ENCODE measurements around the gene EPS8L3.
"Not testable (repeated sequence)": the region's sequence is repeated elsewhere in the genome, so short reads cannot be mapped to it uniquely, and the experiment has no call there.

Gene EPS8L3

GRCh38 chr1:109750241-109750882 is 13.4 kb downstream of the EPS8L3 start:
- no peak overlapping the region for H3K27ac ChIP-seq (ENCODE audit: low read depth, low read length)
- H3K4me1 ChIP-seq (ENCODE audit: control insufficient read depth, insufficient read depth, low read length, unreplicated experiment): no peaks in the 10 kb centered on the region
- H3K4me3 ChIP-seq (ENCODE audit: low read depth, low read length): no peak overlapping the region
- no peaks in the 10 kb centered on the region for H3K36me3 ChIP-seq (ENCODE audit: insufficient read depth, low read length)
- H3K27me3 ChIP-seq (ENCODE audit: insufficient read depth, low read length): peaks cover 34% of the 10 kb centered on the region
- H2AFZ ChIP-seq (ENCODE audit: low read length, unreplicated experiment): no peak overlapping the region
- H3K79me2 ChIP-seq (ENCODE audit: control insufficient read depth, insufficient read depth, low read length, unreplicated experiment): no peaks in the 10 kb centered on the region

DNA sequence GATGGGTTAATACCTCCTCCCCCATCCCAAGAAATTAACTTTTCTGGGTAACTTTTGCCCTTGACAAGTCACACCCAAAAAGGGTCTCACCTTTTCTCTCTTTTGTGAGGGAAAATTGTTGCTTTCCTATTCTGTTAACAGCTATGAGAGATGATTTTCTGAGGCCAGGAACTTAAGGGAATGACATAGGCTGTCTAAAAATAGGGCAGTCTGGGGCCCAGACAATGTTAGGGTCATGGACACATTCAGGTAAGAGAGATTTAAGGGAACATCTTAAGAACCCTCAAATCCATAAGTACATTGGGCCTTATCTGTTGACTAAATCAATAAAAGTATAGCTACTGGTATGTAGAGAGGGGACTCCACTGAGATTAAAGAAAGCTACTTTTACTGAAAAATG is 14.5 kb downstream of the EPS8L3 start:
- no peak overlapping the region for H2AFZ ChIP-seq (ENCODE audit: low read length, unreplicated experiment)
- H3K27me3 ChIP-seq (ENCODE audit: insufficient read depth, low read length): peaks cover 34% of the 10 kb centered on the region
- no peaks in the 10 kb centered on the region for H3K36me3 ChIP-seq (ENCODE audit: insufficient read depth, low read length)
- no peak overlapping the region for H3K4me3 ChIP-seq (ENCODE audit: low read depth, low read length)
- no peak overlapping the region for H3K27ac ChIP-seq (ENCODE audit: low read depth, low read length)
- H3K79me2 ChIP-seq (ENCODE audit: control insufficient read depth, insufficient read depth, low read length, unreplicated experiment): no peaks in the 10 kb centered on the region
- no peaks in the 10 kb centered on the region for H3K4me1 ChIP-seq (ENCODE audit: control insufficient read depth, insufficient read depth, low read length, unreplicated experiment)

DNA sequence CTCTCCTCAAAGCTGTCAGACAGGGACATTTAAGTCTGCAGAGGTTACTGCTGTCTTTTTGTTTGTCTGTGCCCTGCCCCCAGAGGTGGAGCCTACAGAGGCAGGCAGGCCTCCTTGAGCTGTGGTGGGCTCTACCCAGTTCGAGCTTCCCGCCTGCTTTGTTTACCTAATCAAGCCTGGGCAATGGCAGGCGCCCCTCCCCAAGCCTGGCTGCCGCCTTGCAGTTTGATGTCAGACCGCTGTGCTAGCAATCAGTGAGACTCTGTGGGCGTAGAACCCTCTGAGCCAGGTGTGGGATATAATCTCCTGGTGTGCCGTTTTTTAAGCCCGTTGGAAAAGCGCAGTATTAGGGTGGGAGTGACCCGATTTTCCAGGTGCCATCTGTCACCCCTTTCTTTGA is 15.4 kb downstream of the EPS8L3 start:
- not testable (repeated sequence) for H3K27ac ChIP-seq (ENCODE audit: low read depth, low read length); H3K4me3 ChIP-seq (ENCODE audit: low read depth, low read length); H2AFZ ChIP-seq (ENCODE audit: low read length, unreplicated experiment); H3K79me2 ChIP-seq (ENCODE audit: control insufficient read depth, insufficient read depth, low read length, unreplicated experiment); H3K4me1 ChIP-seq (ENCODE audit: control insufficient read depth, insufficient read depth, low read length, unreplicated experiment); H3K36me3 ChIP-seq (ENCODE audit: insufficient read depth, low read length)
- peaks cover 34% of the 10 kb centered on the region for H3K27me3 ChIP-seq (ENCODE audit: insufficient read depth, low read length)

DNA sequence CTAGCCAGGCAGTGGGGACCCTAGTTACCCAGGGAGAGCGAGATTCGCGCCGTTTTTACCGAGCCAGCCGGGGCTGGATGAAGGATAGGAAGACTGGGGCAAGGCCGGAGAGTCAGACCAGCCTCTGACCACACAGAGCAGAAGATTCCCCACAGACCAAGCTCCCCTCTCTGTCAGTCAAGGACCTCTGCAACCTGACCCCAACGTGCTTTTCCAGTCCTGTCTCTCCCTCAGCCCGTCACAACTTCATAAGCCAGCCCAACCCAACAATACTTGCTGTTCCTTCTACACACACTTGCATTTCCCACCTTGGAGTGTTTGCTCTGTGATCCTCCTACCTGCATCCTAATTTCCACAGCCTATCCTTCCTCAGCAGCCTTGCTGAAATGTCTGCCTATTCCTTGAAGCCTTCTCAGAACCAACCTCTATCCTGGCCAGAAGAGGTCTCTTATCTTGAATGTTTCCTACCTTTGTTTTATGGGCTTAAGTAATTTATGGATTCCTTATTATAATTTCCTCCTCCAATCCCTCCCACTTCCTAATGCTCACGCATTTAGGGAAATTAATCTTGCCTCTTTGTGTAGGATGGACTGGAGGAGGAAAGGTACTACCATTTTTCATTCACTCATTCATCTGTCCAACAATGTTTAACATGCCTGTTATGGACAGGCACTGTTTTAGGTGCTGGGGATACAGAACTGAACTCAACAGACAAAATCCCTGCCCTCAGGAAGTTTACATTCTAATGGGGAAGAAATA is 22.9 kb downstream of the EPS8L3 start, which contains the start of gene GSTM3:
GSTM3 (minus strand) TSS at position 424 of the 759 bp plus-strand sequence. CDS start 751 bp downstream, outside the sequence.
- H2AFZ ChIP-seq (ENCODE audit: low read length, unreplicated experiment): peak within 1 kb of the TSS; percentile 85
- no peaks in the 10 kb centered on the region for H3K79me2 ChIP-seq (ENCODE audit: control insufficient read depth, insufficient read depth, low read length, unreplicated experiment)
- H3K4me3 ChIP-seq (ENCODE audit: low read depth, low read length): peak within 1 kb of the TSS; percentile 81
- H3K27ac ChIP-seq (ENCODE audit: low read depth, low read length): peak within 1 kb of the TSS; percentile 4; the same call in 1 of the 2 replicates
- 0 out of 2 replicates have a peak, but pooled peaks cover 3% of the 10 kb centered on the region for H3K27me3 ChIP-seq (ENCODE audit: insufficient read depth, low read length)
- H3K4me1 ChIP-seq (ENCODE audit: control insufficient read depth, insufficient read depth, low read length, unreplicated experiment): peaks cover 5% of the 10 kb centered on the region
- H3K36me3 ChIP-seq (ENCODE audit: insufficient read depth, low read length): peaks cover 14% of the 10 kb centered on the region; the same call in 1 of the 2 replicates

DNA sequence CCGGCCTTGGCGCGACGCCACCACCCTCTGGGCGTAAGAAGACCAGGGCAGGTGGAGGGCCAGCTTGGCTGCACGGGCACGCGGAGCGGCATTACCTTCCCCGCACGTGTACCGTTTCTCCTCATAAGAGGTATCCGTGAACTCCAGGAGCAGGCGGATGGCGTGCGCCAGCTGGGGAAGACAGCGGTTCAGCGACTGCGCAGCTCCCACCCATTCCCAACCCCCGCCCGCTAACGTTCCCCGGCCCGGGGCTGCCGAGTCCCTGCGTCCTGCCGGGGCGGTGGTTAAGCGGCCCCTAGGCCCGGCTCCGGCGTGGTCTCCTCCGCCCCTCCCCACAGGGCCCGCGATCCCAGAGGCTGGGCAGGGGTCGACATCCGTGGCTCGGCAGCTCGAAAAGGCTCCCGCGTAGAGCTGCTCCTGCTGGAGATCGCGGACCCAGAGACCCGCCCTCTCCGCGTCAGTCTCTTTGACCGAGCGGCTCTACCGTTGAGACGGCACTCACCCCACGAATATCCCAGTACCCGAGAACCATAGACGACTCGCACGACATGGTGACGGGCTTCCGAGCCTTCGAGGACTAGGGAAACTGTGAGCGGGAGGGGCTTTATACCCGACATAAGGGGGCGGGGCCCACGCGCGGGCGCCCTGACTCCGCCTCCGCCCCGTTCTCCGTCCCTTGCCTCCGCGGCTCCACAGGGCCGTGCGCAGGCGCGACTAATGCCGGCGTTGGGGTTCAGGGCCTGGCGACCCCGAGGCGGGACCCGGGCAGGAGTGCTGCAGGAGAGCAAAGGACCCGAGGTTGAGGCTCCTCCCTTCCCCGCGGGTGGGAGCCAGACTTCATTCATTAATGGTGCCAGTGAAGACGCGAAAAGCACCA is 23.7 kb downstream of the EPS8L3 start:
- peak overlapping the region; percentile 81 for H3K4me3 ChIP-seq (ENCODE audit: low read depth, low read length)
- H3K27ac ChIP-seq (ENCODE audit: low read depth, low read length): peak overlapping the region; percentile 4; the same call in 1 of the 2 replicates
- peak overlapping the region; percentile 85 for H2AFZ ChIP-seq (ENCODE audit: low read length, unreplicated experiment)
- peaks cover 5% of the 10 kb centered on the region for H3K4me1 ChIP-seq (ENCODE audit: control insufficient read depth, insufficient read depth, low read length, unreplicated experiment)
- H3K79me2 ChIP-seq (ENCODE audit: control insufficient read depth, insufficient read depth, low read length, unreplicated experiment): no peaks in the 10 kb centered on the region
- peaks cover 14% of the 10 kb centered on the region; the same call in 1 of the 2 replicates for H3K36me3 ChIP-seq (ENCODE audit: insufficient read depth, low read length)
- H3K27me3 ChIP-seq (ENCODE audit: insufficient read depth, low read length): 0 out of 2 replicates have a peak, but pooled peaks cover 3% of the 10 kb centered on the region

DNA sequence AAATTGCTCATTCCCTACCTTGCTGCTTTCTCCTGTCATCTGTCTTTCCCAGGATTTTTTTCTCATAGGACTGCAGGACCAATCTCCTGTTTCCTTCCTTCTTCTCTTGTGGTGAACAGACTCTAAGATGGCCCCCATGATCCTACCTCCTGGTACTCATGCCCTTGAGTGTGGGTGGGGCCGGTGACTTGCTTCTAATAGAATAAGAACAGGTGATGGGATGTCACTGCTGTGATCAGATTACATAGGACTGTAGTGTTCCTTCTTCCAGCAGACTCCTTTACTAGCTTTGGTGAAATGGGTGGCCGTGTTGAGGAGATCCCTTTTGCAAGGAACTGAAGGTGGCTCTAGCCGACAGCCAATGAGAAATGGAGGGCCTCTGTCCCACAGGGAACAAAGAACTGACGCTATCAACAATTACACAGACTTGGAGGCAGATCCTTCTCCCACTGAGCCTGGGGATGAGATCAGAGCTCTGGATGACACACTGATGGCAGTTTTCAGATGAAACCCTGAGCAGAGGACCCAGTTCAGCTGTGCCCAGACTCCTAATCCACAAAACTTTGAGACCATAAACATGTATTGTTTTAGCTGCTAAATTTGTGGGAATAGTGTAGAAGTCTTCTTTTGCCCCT is 30.4 kb downstream of the EPS8L3 start:
- H2AFZ ChIP-seq (ENCODE audit: low read length, unreplicated experiment): no peak overlapping the region
- H3K4me1 ChIP-seq (ENCODE audit: control insufficient read depth, insufficient read depth, low read length, unreplicated experiment): no peaks in the 10 kb centered on the region
- H3K27ac ChIP-seq (ENCODE audit: low read depth, low read length): no peak overlapping the region
- H3K36me3 ChIP-seq (ENCODE audit: insufficient read depth, low read length): peaks cover 20% of the 10 kb centered on the region; the same call in 1 of the 2 replicates
- H3K79me2 ChIP-seq (ENCODE audit: control insufficient read depth, insufficient read depth, low read length, unreplicated experiment): no peaks in the 10 kb centered on the region
- no peak overlapping the region for H3K4me3 ChIP-seq (ENCODE audit: low read depth, low read length)
- H3K27me3 ChIP-seq (ENCODE audit: insufficient read depth, low read length): no peaks in the 10 kb centered on the region

DNA sequence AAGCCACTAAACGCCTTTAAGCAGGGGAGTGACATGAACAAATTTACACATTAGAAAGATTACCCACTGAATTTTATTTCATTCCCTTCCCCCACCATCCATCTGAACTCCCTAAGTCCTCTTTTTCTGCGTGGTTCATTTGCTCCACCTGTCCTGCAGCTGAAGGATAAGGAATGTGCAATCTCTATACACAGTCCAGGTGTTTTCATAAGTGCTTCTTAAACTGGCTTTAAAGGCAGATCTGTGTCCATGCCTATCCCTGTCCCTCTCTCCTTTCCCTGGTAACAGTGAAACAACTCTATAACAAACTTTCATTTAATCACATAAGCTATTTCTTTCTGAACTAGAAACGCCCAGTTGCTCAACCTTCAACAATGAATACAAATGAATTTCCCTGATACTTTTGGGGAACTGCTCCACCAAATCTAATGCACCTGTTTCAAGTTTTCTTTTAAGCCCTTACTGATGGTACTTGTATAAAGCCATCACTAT is 31.3 kb downstream of the EPS8L3 start:
- H2AFZ ChIP-seq (ENCODE audit: low read length, unreplicated experiment): no peak overlapping the region
- H3K27ac ChIP-seq (ENCODE audit: low read depth, low read length): no peak overlapping the region
- H3K36me3 ChIP-seq (ENCODE audit: insufficient read depth, low read length): peaks cover 15% of the 10 kb centered on the region; the same call in 1 of the 2 replicates
- H3K27me3 ChIP-seq (ENCODE audit: insufficient read depth, low read length): no peaks in the 10 kb centered on the region
- H3K79me2 ChIP-seq (ENCODE audit: control insufficient read depth, insufficient read depth, low read length, unreplicated experiment): no peaks in the 10 kb centered on the region
- H3K4me3 ChIP-seq (ENCODE audit: low read depth, low read length): no peak overlapping the region
- H3K4me1 ChIP-seq (ENCODE audit: control insufficient read depth, insufficient read depth, low read length, unreplicated experiment): no peaks in the 10 kb centered on the region

DNA sequence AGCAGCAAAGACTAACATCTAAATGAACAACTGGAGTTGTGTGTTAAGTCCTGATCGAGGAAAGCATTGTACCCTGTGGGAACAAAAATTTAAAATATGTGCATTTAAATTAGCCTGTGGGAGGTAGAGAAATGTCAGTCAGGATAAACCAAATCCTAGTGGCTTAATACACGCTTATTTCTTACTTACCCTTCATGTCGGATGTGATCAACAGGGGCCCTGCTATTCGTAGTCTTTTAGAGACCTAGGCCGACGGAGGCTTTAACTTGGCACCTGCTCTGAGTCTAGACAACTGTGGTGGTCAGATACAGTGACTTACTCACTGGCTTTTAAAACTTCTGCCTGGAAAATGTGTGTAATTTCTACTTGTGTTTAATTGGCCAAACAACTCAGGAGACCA is 33.1 kb downstream of the EPS8L3 start:
- H3K27ac ChIP-seq (ENCODE audit: low read depth, low read length): no peak overlapping the region
- no peaks in the 10 kb centered on the region for H3K79me2 ChIP-seq (ENCODE audit: control insufficient read depth, insufficient read depth, low read length, unreplicated experiment)
- 0 out of 2 replicates have a peak, but pooled peaks cover 6% of the 10 kb centered on the region for H3K36me3 ChIP-seq (ENCODE audit: insufficient read depth, low read length)
- H2AFZ ChIP-seq (ENCODE audit: low read length, unreplicated experiment): no peak overlapping the region
- no peaks in the 10 kb centered on the region for H3K4me1 ChIP-seq (ENCODE audit: control insufficient read depth, insufficient read depth, low read length, unreplicated experiment)
- H3K27me3 ChIP-seq (ENCODE audit: insufficient read depth, low read length): no peaks in the 10 kb centered on the region
- no peak overlapping the region for H3K4me3 ChIP-seq (ENCODE audit: low read depth, low read length)

DNA sequence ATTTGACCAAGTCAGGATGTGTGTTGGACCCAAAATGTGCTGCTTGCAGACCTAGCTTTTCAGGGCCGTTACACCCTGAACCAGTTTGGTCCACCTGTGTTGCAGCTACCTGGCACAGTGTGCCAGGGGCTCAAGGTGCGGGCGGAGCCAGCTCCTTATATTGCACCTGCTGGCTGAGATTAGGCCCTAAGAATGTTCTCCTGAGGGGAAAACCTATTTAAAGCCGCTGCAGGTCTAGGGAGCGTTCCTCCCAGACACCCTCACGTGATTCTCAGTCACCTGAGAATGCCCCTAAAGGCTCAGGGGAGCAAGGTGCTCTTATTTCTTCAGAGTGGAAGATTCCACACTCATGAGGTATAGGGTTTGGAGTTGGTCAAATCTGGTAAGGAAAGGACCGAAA is 34.9 kb downstream of the EPS8L3 start:
- H3K4me1 ChIP-seq (ENCODE audit: control insufficient read depth, insufficient read depth, low read length, unreplicated experiment): no peaks in the 10 kb centered on the region
- 0 out of 2 replicates have a peak, but pooled peaks cover 3% of the 10 kb centered on the region for H3K36me3 ChIP-seq (ENCODE audit: insufficient read depth, low read length)
- H2AFZ ChIP-seq (ENCODE audit: low read length, unreplicated experiment): no peak overlapping the region
- H3K27me3 ChIP-seq (ENCODE audit: insufficient read depth, low read length): no peaks in the 10 kb centered on the region
- H3K4me3 ChIP-seq (ENCODE audit: low read depth, low read length): no peak overlapping the region
- H3K79me2 ChIP-seq (ENCODE audit: control insufficient read depth, insufficient read depth, low read length, unreplicated experiment): no peaks in the 10 kb centered on the region
- H3K27ac ChIP-seq (ENCODE audit: low read depth, low read length): no peak overlapping the region
